Ectodermal cell (in vitro differentiated cells): ENCODE results near the gene HIVEP1.
"Not testable (repeated sequence)": the region's sequence is repeated elsewhere in the genome, so short reads cannot be mapped to it uniquely, and the experiment has no call there.

Experiments used
- H3K27ac ChIP-seq: 2 replicates; pipeline ENCODE4 v1.7.0; 2013; ENCODE audit warnings: mild to moderate bottlenecking, low read depth, low read length; ENCODE audit not compliant: insufficient read depth, poor library complexity, severe bottlenecking
- H3K27me3 ChIP-seq: 2 replicates; pipeline ENCODE4 v1.7.0; 2013; ENCODE audit warnings: mild to moderate bottlenecking, low read length; ENCODE audit not compliant: insufficient read depth, control insufficient read depth, poor library complexity, severe bottlenecking
- H3K36me3 ChIP-seq: one replicate; pipeline ENCODE4 v1.7.0; 2013; ENCODE audit warnings: low read length; ENCODE audit not compliant: control insufficient read depth, insufficient read depth
- H3K4me1 ChIP-seq: one replicate; pipeline ENCODE4 v1.7.0; 2013; ENCODE audit warnings: low read length; ENCODE audit not compliant: control insufficient read depth, insufficient read depth
- H3K4me3 ChIP-seq: 2 replicates; pipeline ENCODE4 v1.7.0; 2013; ENCODE audit warnings: low read depth, low read length, control low read depth; ENCODE audit not compliant: insufficient read depth
- H3K9me3 ChIP-seq: 2 replicates; pipeline ENCODE4 v1.7.0; 2013; ENCODE audit warnings: mild to moderate bottlenecking, low read length, moderate library complexity; ENCODE audit not compliant: control insufficient read depth
- WGBS, 2 experiments: methylation state at CpG; one replicate each; pipeline ENCODE4 v1.1.7; 2013; ENCODE audit warnings: missing lambda C conversion rate in 2 of 2; 5-methylcytosine and 5-hydroxymethylcytosine counted together

HIVEP1 gene

GRCh38 chr6:12097791-12098190 lies 85.7 kb downstream of the HIVEP1 start:
- H3K27me3 ChIP-seq: no peaks in the 10 kb centered on the region
- H3K9me3 ChIP-seq: no peaks in the 10 kb centered on the region
- no peaks in the 10 kb centered on the region for H3K36me3 ChIP-seq
- H3K4me1 ChIP-seq: no peaks in the 10 kb centered on the region
- H3K27ac ChIP-seq: no peak overlapping the region
- no peak overlapping the region for H3K4me3 ChIP-seq

DNA sequence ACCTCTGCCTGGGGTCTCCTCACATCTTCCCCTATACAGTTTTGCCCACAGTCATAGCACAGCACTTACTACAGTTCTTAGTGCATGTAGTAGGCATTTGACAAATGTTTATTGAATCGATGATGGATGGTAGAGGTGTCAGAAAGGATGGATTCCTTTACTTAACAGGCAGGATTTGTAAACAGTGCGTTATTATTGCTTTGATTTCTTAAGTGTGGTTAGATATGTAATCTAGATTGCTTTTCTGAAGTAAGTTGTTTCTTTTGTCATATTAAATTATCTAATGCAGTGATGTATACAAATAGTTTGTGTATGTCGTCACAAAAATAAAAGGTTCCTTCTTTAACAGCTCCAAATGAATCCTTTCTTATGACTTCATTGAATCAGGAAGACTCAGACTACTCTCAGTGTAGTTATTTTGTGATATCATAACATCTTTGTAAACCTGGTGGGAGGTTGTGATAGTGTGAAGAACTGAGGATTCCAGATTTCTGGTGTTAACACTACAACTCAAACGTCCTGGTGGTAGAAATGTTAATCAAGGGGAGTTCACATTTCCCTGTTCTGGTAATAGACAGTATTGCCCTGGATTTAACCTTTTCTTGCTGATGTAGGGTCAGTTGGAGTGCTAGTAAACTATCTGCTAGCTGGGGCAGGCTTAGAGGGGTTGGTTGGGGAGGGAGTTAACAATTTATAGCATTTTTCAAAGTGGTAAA lies 87.7 kb downstream of the HIVEP1 start:
- Histone ChIP-seq H3K4me1 (no peaks in the 10 kb centered on the region), H3K27ac (no peak overlapping the region), H3K36me3 (no peaks in the 10 kb centered on the region), H3K4me3 (no peak overlapping the region), H3K9me3 (no peaks in the 10 kb centered on the region), H3K27me3 (no peaks in the 10 kb centered on the region)
- 75 to 84% methylated on average over 3 to 4 of the region's 4 CpGs for WGBS, 2 experiments

GRCh38 chr6:12101048-12101447 lies 88.9 kb downstream of the HIVEP1 start:
- H3K27ac ChIP-seq: no peak overlapping the region
- H3K9me3 ChIP-seq: no peaks in the 10 kb centered on the region
- H3K4me3 ChIP-seq: no peak overlapping the region
- H3K27me3 ChIP-seq: no peaks in the 10 kb centered on the region
- H3K36me3 ChIP-seq: no peaks in the 10 kb centered on the region
- no peaks in the 10 kb centered on the region for H3K4me1 ChIP-seq

DNA sequence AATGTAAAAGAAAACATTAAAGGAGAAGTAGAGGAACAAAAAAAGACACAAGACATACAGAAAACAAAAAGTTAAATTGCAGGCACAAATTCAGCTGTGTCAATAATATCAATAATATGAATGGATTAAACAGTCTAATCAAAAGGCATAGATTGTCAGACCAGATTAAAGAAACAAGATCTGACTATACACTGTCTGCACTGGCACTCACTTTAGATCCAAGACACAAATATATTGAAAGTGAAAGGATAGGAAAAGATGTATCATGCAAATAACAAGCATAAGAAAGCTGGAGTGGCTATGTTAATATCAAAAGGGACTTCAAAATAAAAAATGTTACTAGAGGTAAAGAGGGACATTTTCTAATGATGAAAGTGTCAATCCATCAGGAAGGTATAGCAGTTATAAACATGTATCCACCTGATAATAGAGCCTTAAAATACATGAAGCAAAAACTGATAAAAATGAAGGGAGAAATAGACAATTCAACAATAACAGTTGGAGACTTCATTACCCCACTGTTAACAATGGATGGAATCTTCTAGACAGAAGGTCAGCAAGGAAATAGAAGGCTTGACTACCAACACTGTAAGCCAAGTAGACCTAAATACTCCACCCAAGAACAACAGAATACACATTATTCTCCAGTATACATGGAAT lies 89.7 kb downstream of the HIVEP1 start:
- Histone ChIP-seq H3K4me3 (no peak overlapping the region), H3K9me3 (no peaks in the 10 kb centered on the region), H3K27me3 (no peaks in the 10 kb centered on the region), H3K27ac (no peak overlapping the region), H3K4me1 (no peaks in the 10 kb centered on the region), H3K36me3 (no peaks in the 10 kb centered on the region)

DNA sequence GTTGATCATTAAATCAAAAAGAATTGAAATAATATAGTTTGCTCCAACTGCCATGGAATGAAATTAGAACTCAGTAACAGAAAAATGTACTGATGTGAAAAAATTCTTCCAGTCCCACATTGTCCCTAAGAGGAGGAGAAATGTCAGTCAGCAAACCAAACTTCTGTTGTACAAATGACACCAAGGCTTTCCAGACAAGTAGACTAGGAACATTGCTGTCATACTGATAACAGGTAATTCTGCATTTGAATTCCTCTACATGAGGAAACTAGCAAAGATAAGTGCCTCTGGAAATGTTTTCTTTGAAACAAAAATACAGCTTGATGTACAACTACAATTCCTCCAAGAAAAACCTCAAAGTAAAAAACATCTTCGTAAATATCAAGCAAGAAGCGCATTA lies 90.2 kb downstream of the HIVEP1 start:
- Histone ChIP-seq H3K4me3 (no peak overlapping the region), H3K9me3 (no peaks in the 10 kb centered on the region), H3K36me3 (no peaks in the 10 kb centered on the region), H3K27me3 (no peaks in the 10 kb centered on the region), H3K27ac (no peak overlapping the region), H3K4me1 (no peaks in the 10 kb centered on the region)
- WGBS, 2 experiments: 97 to 100% methylated on average over 2 of the region's 2 CpGs

- no peaks in the 10 kb centered on the region for H3K9me3 ChIP-seq
- 95 to 100% methylated on average over 2 of the region's 3 CpGs for WGBS, 2 experiments
- no peaks in the 10 kb centered on the region for H3K36me3 ChIP-seq
These were observed 91.0 kb downstream of the HIVEP1 start for GRCh38 chr6:12103158-12103557.

GRCh38 chr6:12105271-12105670 lies 93.2 kb downstream of the HIVEP1 start:
- Histone ChIP-seq H3K27ac (no peak overlapping the region), H3K27me3 (no peaks in the 10 kb centered on the region), H3K4me3 (no peak overlapping the region), H3K9me3 (no peaks in the 10 kb centered on the region), H3K4me1 (no peaks in the 10 kb centered on the region), H3K36me3 (peaks cover 3% of the 10 kb centered on the region)
- 88 to 91% methylated on average over 2 of the region's 2 CpGs for WGBS, 2 experiments

More at GRCh38 chr6:12103158-12103557, 91.0 kb downstream of the HIVEP1 start:
- Histone ChIP-seq H3K4me1 (no peaks in the 10 kb centered on the region), H3K27me3 (no peaks in the 10 kb centered on the region), H3K27ac (no peak overlapping the region), H3K4me3 (no peak overlapping the region)

DNA sequence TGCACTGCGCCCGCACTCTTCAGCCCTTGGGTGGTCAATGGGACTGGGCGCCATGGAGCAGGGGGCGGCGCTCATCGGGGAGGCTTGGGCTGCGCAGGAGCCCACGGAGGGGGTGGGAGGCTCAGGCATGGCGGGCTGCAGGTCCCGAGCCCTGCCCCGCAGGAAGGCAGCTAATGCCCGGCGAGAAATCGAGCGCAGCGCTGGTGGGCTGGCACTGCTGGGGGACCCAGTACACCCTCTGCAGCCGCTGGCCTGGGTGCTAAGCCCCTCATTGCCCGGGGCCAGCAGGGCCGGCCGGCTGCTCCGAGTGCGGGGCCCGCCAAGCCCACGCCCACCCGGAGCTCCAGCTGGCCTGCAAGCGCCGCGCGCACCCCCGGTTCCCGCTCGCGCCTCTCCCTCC lies 96.3 kb downstream of the HIVEP1 start:
- H3K4me1 ChIP-seq, H3K27me3 ChIP-seq, H3K9me3 ChIP-seq, H3K27ac ChIP-seq, H3K4me3 ChIP-seq, H3K36me3 ChIP-seq: not testable (repeated sequence)
- WGBS, 2 experiments: 95% methylated on average over 33 of the region's 33 CpGs

- 91 to 95% methylated on average over 4 to 5 of the region's 5 CpGs for WGBS, 2 experiments
- Histone ChIP-seq H3K4me3 (no peak overlapping the region), H3K27ac (no peak overlapping the region), H3K27me3 (no peaks in the 10 kb centered on the region), H3K36me3 (peaks cover 3% of the 10 kb centered on the region), H3K4me1 (no peaks in the 10 kb centered on the region), H3K9me3 (no peaks in the 10 kb centered on the region)
These were observed 98.6 kb downstream of the HIVEP1 start for GRCh38 chr6:12110523-12111362.

DNA sequence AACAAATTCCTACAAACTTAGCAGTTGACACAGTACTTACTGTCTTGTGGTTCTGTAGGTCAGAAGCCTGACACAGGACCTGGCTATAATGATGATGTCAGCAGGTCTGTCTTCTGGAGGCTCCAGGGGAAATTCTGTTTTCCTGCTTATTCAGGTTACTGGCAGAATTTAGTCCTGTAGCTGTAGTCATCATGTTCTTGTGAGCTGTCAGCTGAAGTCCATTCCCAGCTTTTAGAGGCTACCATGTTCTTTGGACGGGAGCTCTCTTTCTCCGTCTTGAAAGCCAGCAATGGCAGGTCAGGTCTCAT lies 99.2 kb downstream of the HIVEP1 start:
- Histone ChIP-seq H3K4me1 (no peaks in the 10 kb centered on the region), H3K27ac (no peak overlapping the region), H3K9me3 (no peaks in the 10 kb centered on the region), H3K36me3 (peaks cover 3% of the 10 kb centered on the region), H3K27me3 (no peaks in the 10 kb centered on the region), H3K4me3 (no peak overlapping the region)
- 85 to 92% methylated on average over 2 of the region's 2 CpGs for WGBS, 2 experiments
